ENCODE measurements around the gene NCKAP5.

Gene NCKAP5

GRCh38 chr2:132783883-132784282 lies 784.4 kb downstream of the NCKAP5 start:
- H4K20me1 ChIP-seq (ENCODE audit: insufficient read depth, low read length): no peaks in the 10 kb centered on the region
- no peaks in the 10 kb centered on the region for H3K9me3 ChIP-seq (ENCODE audit: insufficient read depth, low read length, severe bottlenecking)
- no peak overlapping the region for H3K4me2 ChIP-seq (ENCODE audit: insufficient read depth, low read length)
- H3K36me3 ChIP-seq (ENCODE audit: insufficient read depth, low read length): no peaks in the 10 kb centered on the region
- H3K27me3 ChIP-seq (ENCODE audit: insufficient read depth, low read length, poor library complexity): no peaks in the 10 kb centered on the region
- H3K27ac ChIP-seq (ENCODE audit: low read length): no peak overlapping the region
- H3K4me1 ChIP-seq (ENCODE audit: insufficient read depth, low read length): no peaks in the 10 kb centered on the region
- no peak for DNase-seq
- no peaks in the 10 kb centered on the region for H3K79me2 ChIP-seq (ENCODE audit: insufficient read depth, low read length)
- ATAC-seq (ENCODE audit: insufficient read depth, low read depth): no peak
- H2AFZ ChIP-seq (ENCODE audit: low read depth, low read length): no peak overlapping the region
- H3K9ac ChIP-seq (ENCODE audit: low read depth, low read length): no peak overlapping the region
- no peak overlapping the region for H3K4me3 ChIP-seq (ENCODE audit: low read depth in 1 of 2, low read length in 2 of 2)
- no peak for TF ChIP-seq CTCF (IDR thresholded peaks at IDR 0.05; ENCODE audit: borderline replicate concordance, extremely low read depth, low read length, poor library complexity, severe bottlenecking)
- no peak for TF ChIP-seq EZH2 (IDR thresholded peaks at IDR 0.05; ENCODE audit: borderline replicate concordance, low read depth, low read length, severe bottlenecking)

GRCh38 chr2:132782176-132782783 lies 786.0 kb downstream of the NCKAP5 start:
- H3K4me1 ChIP-seq (ENCODE audit: insufficient read depth, low read length): no peaks in the 10 kb centered on the region
- DNase-seq: no peak
- TF ChIP-seq CTCF (IDR thresholded peaks at IDR 0.05; ENCODE audit: borderline replicate concordance, extremely low read depth, low read length, poor library complexity, severe bottlenecking) (no peak), EZH2 (IDR thresholded peaks at IDR 0.05; ENCODE audit: borderline replicate concordance, low read depth, low read length, severe bottlenecking) (no peak)
- no peaks in the 10 kb centered on the region for H4K20me1 ChIP-seq (ENCODE audit: insufficient read depth, low read length)
- no peaks in the 10 kb centered on the region for H3K36me3 ChIP-seq (ENCODE audit: insufficient read depth, low read length)
- H3K27ac ChIP-seq (ENCODE audit: low read length): no peak overlapping the region
- no peaks in the 10 kb centered on the region for H3K27me3 ChIP-seq (ENCODE audit: insufficient read depth, low read length, poor library complexity)
- no peaks in the 10 kb centered on the region for H3K9me3 ChIP-seq (ENCODE audit: insufficient read depth, low read length, severe bottlenecking)
- no peak overlapping the region for H3K4me3 ChIP-seq (ENCODE audit: low read depth in 1 of 2, low read length in 2 of 2)
- H3K79me2 ChIP-seq (ENCODE audit: insufficient read depth, low read length): no peaks in the 10 kb centered on the region
- no peak for ATAC-seq (ENCODE audit: insufficient read depth, low read depth)
- no peak overlapping the region for H2AFZ ChIP-seq (ENCODE audit: low read depth, low read length)
- H3K9ac ChIP-seq (ENCODE audit: low read depth, low read length): no peak overlapping the region
- H3K4me2 ChIP-seq (ENCODE audit: insufficient read depth, low read length): no peak overlapping the region

GRCh38 chr2:132780651-132781050 lies 787.6 kb downstream of the NCKAP5 start:
- TF ChIP-seq CTCF (IDR thresholded peaks at IDR 0.05; ENCODE audit: borderline replicate concordance, extremely low read depth, low read length, poor library complexity, severe bottlenecking) (no peak), EZH2 (IDR thresholded peaks at IDR 0.05; ENCODE audit: borderline replicate concordance, low read depth, low read length, severe bottlenecking) (no peak)
- Histone ChIP-seq H3K4me1 (ENCODE audit: insufficient read depth, low read length) (no peaks in the 10 kb centered on the region), H2AFZ (ENCODE audit: low read depth, low read length) (no peak overlapping the region), H3K27ac (ENCODE audit: low read length) (no peak overlapping the region), H3K79me2 (ENCODE audit: insufficient read depth, low read length) (no peaks in the 10 kb centered on the region), H3K36me3 (ENCODE audit: insufficient read depth, low read length) (no peaks in the 10 kb centered on the region), H3K9me3 (ENCODE audit: insufficient read depth, low read length, severe bottlenecking) (no peaks in the 10 kb centered on the region), H4K20me1 (ENCODE audit: insufficient read depth, low read length) (no peaks in the 10 kb centered on the region), H3K9ac (ENCODE audit: low read depth, low read length) (no peak overlapping the region), H3K4me2 (ENCODE audit: insufficient read depth, low read length) (no peak overlapping the region), H3K4me3 (ENCODE audit: low read depth in 1 of 2, low read length in 2 of 2) (no peak overlapping the region), H3K27me3 (ENCODE audit: insufficient read depth, low read length, poor library complexity) (no peaks in the 10 kb centered on the region)
- DNase-seq (no peak), ATAC-seq (ENCODE audit: insufficient read depth, low read depth) (no peak)

All from DND-41 (cell line).